B cell (primary cell): ENCODE measurements around the gene B3GLCT.

Experiments
- CTCF ChIP-seq: fragments of 200-600 bp; IDR thresholded peaks from one replicate; pipeline ENCODE4 v1.8.0; 2022; ENCODE audit warnings: antibody characterized with exemption, mild to moderate bottlenecking
- EZH2 ChIP-seq: IDR thresholded peaks from 2 replicates; pipeline ENCODE4 v1.6.1; 2012; ENCODE audit warnings: borderline replicate concordance, low read depth, mild to moderate bottlenecking, moderate library complexity, low read length; ENCODE audit not compliant: insufficient read depth, poor library complexity, severe bottlenecking

GRCh38 chr13:31199849-31200636, at the start of gene B3GLCT:
- TF ChIP-seq EZH2 (no peak), CTCF (peak; percentile 92)
